GM19351 (cell line): ENCODE measurements around the gene TXNL4A.
A peak's percentile ranks its signal among the peaks of the same experiment; 100 is the strongest.
"Not testable (repeated sequence)": the region's sequence is repeated elsewhere in the genome, so short reads cannot be mapped to it uniquely, and the experiment has no call there.

Experiments used
- ATAC-seq: cut with Tn5 transposase; IDR thresholded peaks from one replicate; pipeline ENCODE4 v1.9.1; 2021; ENCODE audit warnings: mild to moderate bottlenecking, moderate library complexity; ENCODE audit not compliant: unreplicated experiment

TXNL4A gene

GRCh38 chr18:79988451-79989194, at the start of gene TXNL4A:
TSS of gene TXNL4A (minus strand) at chr18:79988563. CDS start at chr18:79988392, 171 bp downstream.
- ATAC-seq, result peak; percentile 97

- no peak for ATAC-seq
Observed at GRCh38 chr18:80037300-80037699, 48.9 kb upstream of the TXNL4A start.

GRCh38 chr18:80035997-80036396, 47.6 kb upstream of the TXNL4A start:
- ATAC-seq, result no peak

- no peak for ATAC-seq
Observed at GRCh38 chr18:80034852-80035406, 46.6 kb upstream of the TXNL4A start.

- ATAC-seq, result peak; percentile 73
Observed at GRCh38 chr18:80034068-80034851, 45.9 kb upstream of the TXNL4A start, which contains the start of gene RBFA. TSS of gene RBFA (plus strand) at chr18:80034434. CDS start at chr18:80034496, 62 bp downstream.

- peak; percentile 44 for ATAC-seq
Observed at GRCh38 chr18:80033181-80034067, 45.1 kb upstream of the TXNL4A start.

- no peak for ATAC-seq
Observed at GRCh38 chr18:80029690-80030089, 41.3 kb upstream of the TXNL4A start.

- ATAC-seq, result not testable (repeated sequence)
Observed at GRCh38 chr18:80027719-80028118, 39.4 kb upstream of the TXNL4A start.

- no peak for ATAC-seq
Observed at GRCh38 chr18:80026363-80026762, 38.0 kb upstream of the TXNL4A start.

- no peak for ATAC-seq
Observed at GRCh38 chr18:80023173-80023572, 34.8 kb upstream of the TXNL4A start.

GRCh38 chr18:80022613-80023012, 34.2 kb upstream of the TXNL4A start:
- ATAC-seq, result no peak

- no peak for ATAC-seq
Observed at GRCh38 chr18:80012714-80013113, 24.4 kb upstream of the TXNL4A start.

- not testable (repeated sequence) for ATAC-seq
Observed at GRCh38 chr18:80011496-80012137, 23.3 kb upstream of the TXNL4A start.

GRCh38 chr18:80010551-80010906, 22.2 kb upstream of the TXNL4A start:
- no peak for ATAC-seq

- no peak for ATAC-seq
Observed at GRCh38 chr18:80009661-80010550, 21.5 kb upstream of the TXNL4A start.

- ATAC-seq, result no peak
Observed at GRCh38 chr18:80006724-80007123, 18.4 kb upstream of the TXNL4A start.

GRCh38 chr18:80004600-80005342, 16.4 kb upstream of the TXNL4A start:
- no peak for ATAC-seq

GRCh38 chr18:80002468-80002867, 14.1 kb upstream of the TXNL4A start:
- no peak for ATAC-seq

GRCh38 chr18:80000877-80001276, 12.5 kb upstream of the TXNL4A start:
- ATAC-seq, result no peak
